HepG2 (cell line): ENCODE results near the gene CLASP1. TPM values are rescaled to one million over a fixed set of nuclear protein-coding genes. Genes with fewer than 3 reads are reported as not detected.

Source experiments
- ATAD3A ChIP-seq: sonication (generic); formaldehyde crosslinking; IDR thresholded peaks from 2 replicates; pipeline ENCODE4 v1.4.0; 2020; ENCODE audit warnings: missing genetic modification reagents
- BRCA1 ChIP-seq: sonication (generic); formaldehyde crosslinking; IDR thresholded peaks from 2 replicates; pipeline ENCODE4 v1.4.0; 2020; ENCODE audit warnings: missing genetic modification reagents
- CCDC6 ChIP-seq: sonication (generic); formaldehyde crosslinking; IDR thresholded peaks from 2 replicates; pipeline ENCODE4 v1.8.1; 2022; ENCODE audit warnings: mild to moderate bottlenecking, missing genetic modification reagents, moderate library complexity
- CENPBD1 ChIP-seq: sonication (generic); formaldehyde crosslinking; IDR thresholded peaks from 2 replicates; pipeline ENCODE4 v1.8.0; 2022; ENCODE audit warnings: missing genetic modification reagents, low read depth, mild to moderate bottlenecking, borderline replicate concordance
- ELF1 ChIP-seq: sonication (generic); formaldehyde crosslinking; IDR thresholded peaks from 2 replicates; pipeline ENCODE4 v1.4.0; 2020; ENCODE audit warnings: missing genetic modification reagents
- ELF3 ChIP-seq: IDR thresholded peaks from 2 replicates; pipeline ENCODE4 v1.6.1; 2016; ENCODE audit warnings: missing genetic modification reagents, missing compliant biosample characterization
- FOXM1 ChIP-seq: sonication (generic); formaldehyde crosslinking; IDR thresholded peaks from 2 replicates; pipeline ENCODE4 v1.5.0; 2020; ENCODE audit warnings: missing genetic modification reagents
- MXD1 ChIP-seq: sonication (generic); formaldehyde crosslinking; IDR thresholded peaks from 2 replicates; pipeline ENCODE4 v1.4.0; 2020; ENCODE audit warnings: mild to moderate bottlenecking, missing genetic modification reagents
- MYPOP ChIP-seq: sonication (generic); formaldehyde crosslinking; IDR thresholded peaks from 2 replicates; pipeline ENCODE4 v1.8.1; 2023; ENCODE audit warnings: mild to moderate bottlenecking, moderate library complexity, missing genetic modification reagents
- PAWR ChIP-seq: sonication (generic); formaldehyde crosslinking; IDR thresholded peaks from 2 replicates; pipeline ENCODE4 v1.4.0; 2020; ENCODE audit warnings: missing genetic modification reagents, mild to moderate bottlenecking, borderline replicate concordance
- POLR2AphosphoS5 ChIP-seq: IDR thresholded peaks from 2 replicates; pipeline ENCODE4 v1.6.1; 2012; ENCODE audit warnings: low read depth, low read length
- ZBTB14 ChIP-seq: sonication (generic); formaldehyde crosslinking; IDR thresholded peaks from 2 replicates; pipeline ENCODE4 v1.4.0; 2020; ENCODE audit warnings: missing genetic modification reagents
- ZHX2 ChIP-seq, 2 experiments: sonication (generic) in 1 of 2; formaldehyde crosslinking in 1 of 2; IDR thresholded peaks; 2 replicates each; pipeline versions ENCODE4 v1.6.1 to v1.9.0; 2014 to 2022; ENCODE audit warnings: antibody characterized with exemption in 1 of 2, borderline replicate concordance in 1 of 2, inconsistent platforms in 1 of 2, low read depth in 1 of 2, missing genetic modification reagents in 1 of 2
- ZKSCAN1 ChIP-seq: fragments of 150-350 bp; IDR thresholded peaks from 2 replicates; pipeline ENCODE4 v1.6.1; 2014; ENCODE audit warnings: low read length
- ZMYM3 ChIP-seq: sonication (generic); formaldehyde crosslinking; IDR thresholded peaks from 2 replicates; pipeline ENCODE4 v1.5.1; 2020; ENCODE audit warnings: mild to moderate bottlenecking, missing genetic modification reagents
- ZNF101 ChIP-seq: sonication (generic); formaldehyde crosslinking; IDR thresholded peaks from 2 replicates; pipeline ENCODE4 v1.4.0; 2020; ENCODE audit warnings: mild to moderate bottlenecking, low read depth, missing genetic modification reagents, borderline replicate concordance
- ZNF234 ChIP-seq: sonication (generic); formaldehyde crosslinking; conservative IDR thresholded peaks from 2 replicates; pipeline ENCODE4 v1.5.1; 2020; ENCODE audit warnings: mild to moderate bottlenecking, missing genetic modification reagents
- ZNF350 ChIP-seq: sonication (generic); formaldehyde crosslinking; IDR thresholded peaks from 2 replicates; pipeline ENCODE4 v1.4.0; 2020; ENCODE audit warnings: mild to moderate bottlenecking, low read depth, missing genetic modification reagents, borderline replicate concordance
- ZNF556 ChIP-seq: sonication (generic); formaldehyde crosslinking; IDR thresholded peaks from 2 replicates; pipeline ENCODE4 v1.4.0; 2020; ENCODE audit warnings: mild to moderate bottlenecking, missing genetic modification reagents, borderline replicate concordance
- ZNF841 ChIP-seq: sonication (generic); formaldehyde crosslinking; IDR thresholded peaks from 2 replicates; pipeline ENCODE4 v1.8.1; 2023; ENCODE audit warnings: missing genetic modification reagents, borderline replicate concordance
- ZSCAN31 ChIP-seq: sonication (generic); formaldehyde crosslinking; IDR thresholded peaks from 2 replicates; pipeline ENCODE4 v1.5.0; 2020; ENCODE audit warnings: low read depth, mild to moderate bottlenecking, missing genetic modification reagents
- polyA plus RNA-seq, 8 experiments: library from polyadenylated mRNA; depleted of rRNA in 3 of 8; stranded (reverse) in 7 of 8; unstranded in 1 of 8; fragments of >200 nt; fragmentation: Illumina TruSeq in 4 of 8; extraction: Trizol in 4 of 8; gene quantifications; 2 replicates each; pipeline versions ENCODE4 v1.2.1 to v1.2.3, GENCODE V29; 2011 to 2016; ENCODE audit warnings: low read depth in 4 of 8, missing spikeins in 1 of 8, mixed read lengths in 1 of 8; ENCODE audit not compliant: insufficient read depth in 1 of 8
- total RNA-seq, 5 experiments: library from RNA; depleted of rRNA; stranded (reverse); fragments of >200 nt; fragmentation: Illumina TruSeq; extraction: Trizol; gene quantifications; 2 replicates each; pipeline ENCODE4 v1.2.3, GENCODE V29; 2016; ENCODE audit warnings: low read depth in 1 of 5

CLASP1 gene
- total and polyA plus RNA-seq, 2 of the 13 experiments (the other 11 are each of a cell fraction or from before 2014, with no cell fraction given): 11.7 to 47.9 TPM

GRCh38 chr2:121530212-121530705 is 119.0 kb downstream of the CLASP1 start (continued):
- 0 out of 2 replicates have a peak, but pooled peaks have one; percentile 52 for TF ChIP-seq ZNF101
- TF ChIP-seq ELF1 (CRISPR knock-in tag): peak; percentile 63
- TF ChIP-seq MXD1 (CRISPR knock-in tag): peak; percentile 87
- TF ChIP-seq ZNF350 (CRISPR knock-in tag): no peak; the same call in 1 of the 2 replicates
- no peak for TF ChIP-seq ZBTB14
- no peak for TF ChIP-seq FOXM1 (CRISPR knock-in tag)
- TF ChIP-seq ZMYM3 (CRISPR knock-in tag): no peak
- TF ChIP-seq ZNF556 (CRISPR knock-in tag): 0 out of 2 replicates have a peak, but pooled peaks have one; percentile 21
- no peak for TF ChIP-seq MYPOP (CRISPR knock-in tag)
- TF ChIP-seq ZHX2 (IDR thresholded peaks at IDR 0.05; ENCODE audit: low read depth): no peak
- TF ChIP-seq ZHX2 (CRISPR knock-in tag; IDR thresholded peaks at IDR 0.05; ENCODE audit: borderline replicate concordance): 0 out of 2 replicates have a peak, but pooled peaks have one; percentile 31
- no peak for TF ChIP-seq CCDC6 (CRISPR knock-in tag)
- TF ChIP-seq ELF3 (CRISPR knock-in tag): 0 out of 2 replicates have a peak, but pooled peaks have one; percentile 22
- no peak for TF ChIP-seq POLR2AphosphoS5
- TF ChIP-seq ZNF841 (CRISPR knock-in tag): no peak
- TF ChIP-seq ATAD3A (CRISPR knock-in tag): no peak
- TF ChIP-seq CENPBD1 (CRISPR knock-in tag): no peak; the same call in 1 of the 2 replicates
- TF ChIP-seq PAWR: no peak; the same call in 1 of the 2 replicates
- TF ChIP-seq ZKSCAN1: no peak
- TF ChIP-seq ZNF234 (CRISPR knock-in tag): no peak
- TF ChIP-seq BRCA1 (CRISPR knock-in tag): no peak
- TF ChIP-seq ZSCAN31 (CRISPR knock-in tag): no peak
